ENCODE results near the gene TLE2.
"Not testable (repeated sequence)": the region's sequence is repeated elsewhere in the genome, so short reads cannot be mapped to it uniquely, and the experiment has no call there.

Gene TLE2

GRCh38 chr19:3017923-3018322, 11.2 kb downstream of the TLE2 start:
- no peak for DNase-seq
- intact Hi-C loops (cut with DNase I), result no loop called here

DNA sequence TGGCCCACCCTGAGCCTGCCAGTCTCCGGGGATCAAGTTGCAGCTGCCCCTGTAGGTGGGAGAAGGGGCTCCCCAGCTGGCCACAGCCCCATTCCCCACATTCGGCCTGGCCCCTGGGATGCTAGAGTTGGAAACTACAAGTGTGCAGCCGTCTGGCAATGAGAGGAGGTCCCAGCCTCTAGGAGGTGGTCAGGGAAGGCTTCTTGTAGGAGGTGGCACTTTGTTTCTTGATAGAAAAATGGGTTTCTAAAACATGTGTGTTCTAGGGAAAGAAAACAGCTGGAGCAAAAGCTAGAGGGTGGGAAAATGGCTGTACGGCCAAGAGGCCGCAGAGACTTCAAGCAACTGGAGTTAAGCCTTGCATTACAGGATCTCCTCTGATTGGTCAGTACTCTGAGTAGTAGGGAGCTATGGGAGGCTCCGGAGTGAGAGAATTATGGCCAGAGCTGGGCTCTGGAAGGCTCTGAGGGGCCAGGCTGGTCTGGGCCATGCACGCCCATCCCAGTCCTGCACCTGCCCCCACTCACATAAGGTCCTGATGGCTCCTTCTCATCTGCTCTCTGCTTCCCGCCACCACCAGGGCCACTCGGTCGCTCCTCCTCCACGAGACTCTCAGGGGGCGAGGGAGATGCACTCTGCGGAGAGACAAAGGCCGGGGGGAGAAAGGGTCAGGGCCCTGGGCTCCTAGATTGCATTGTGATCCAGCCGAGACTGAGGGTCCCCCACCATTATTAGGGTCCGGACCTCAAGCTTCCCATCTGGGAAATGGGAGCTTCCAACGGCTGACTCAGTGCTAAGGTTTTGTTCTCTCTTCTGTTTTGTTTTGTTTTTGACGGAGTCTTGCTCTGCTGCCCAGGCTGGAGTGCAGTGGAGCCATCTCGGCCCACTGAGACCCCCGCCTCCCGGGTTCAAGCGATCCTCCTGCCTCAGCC, 13.7 kb downstream of the TLE2 start:
- intact Hi-C loops (cut with DNase I), result no loop called here
- DNase-seq, result no peak

GRCh38 chr19:3014135-3014534, 14.9 kb downstream of the TLE2 start:
- intact Hi-C loops (cut with DNase I), result no loop called here
- DNase-seq, result no peak

- intact Hi-C loops (cut with DNase I), result no loop called here
- no peak for DNase-seq
Observed at GRCh38 chr19:3013263-3013725, 15.8 kb downstream of the TLE2 start.

- intact Hi-C loops (cut with DNase I), result no loop called here
- DNase-seq, result no peak
Observed at GRCh38 chr19:3012621-3013262, 16.3 kb downstream of the TLE2 start.

DNA sequence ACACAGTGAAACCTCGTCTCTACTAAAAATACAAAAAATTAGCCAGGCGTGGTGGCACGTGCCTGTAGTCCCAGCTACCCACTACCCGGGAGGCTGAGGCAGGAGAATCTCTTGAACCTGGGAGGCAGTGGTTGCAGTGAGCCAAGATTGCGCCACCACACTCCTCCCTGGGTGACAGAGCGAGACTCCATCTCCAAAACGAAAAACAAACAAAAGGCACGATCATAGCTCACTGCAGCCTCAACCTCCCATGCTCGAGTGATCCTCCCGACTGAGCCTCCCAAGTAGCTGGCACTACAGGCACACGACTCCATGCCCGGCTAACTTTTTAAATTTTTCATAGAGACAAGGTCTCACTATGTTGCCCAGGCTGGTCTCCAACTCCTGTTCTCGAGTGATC, 17.0 kb downstream of the TLE2 start:
- DNase-seq; intact Hi-C loops (cut with DNase I): not testable (repeated sequence)

DNA sequence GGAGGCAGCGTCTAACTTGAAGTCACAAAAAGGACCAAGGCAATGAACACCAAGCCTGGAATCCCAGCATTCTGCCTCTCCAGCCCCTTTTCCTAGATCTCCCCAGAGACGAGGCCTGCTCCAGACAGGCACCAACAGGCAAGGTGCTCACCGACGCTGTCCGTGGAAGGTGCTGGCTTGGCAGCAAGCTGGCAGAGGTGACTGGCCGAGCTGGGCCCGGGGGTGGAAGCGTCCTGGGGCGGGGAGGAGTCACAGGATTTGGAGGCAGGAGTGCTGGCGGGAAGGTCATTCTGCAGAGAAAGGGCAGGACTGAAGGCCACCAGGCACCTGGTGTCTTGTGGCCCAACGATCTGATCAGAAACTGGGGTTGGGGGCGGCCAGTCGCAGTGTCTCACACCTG, 18.2 kb downstream of the TLE2 start:
- no peak for DNase-seq
- intact Hi-C loops (cut with DNase I), result no loop called here

DNA sequence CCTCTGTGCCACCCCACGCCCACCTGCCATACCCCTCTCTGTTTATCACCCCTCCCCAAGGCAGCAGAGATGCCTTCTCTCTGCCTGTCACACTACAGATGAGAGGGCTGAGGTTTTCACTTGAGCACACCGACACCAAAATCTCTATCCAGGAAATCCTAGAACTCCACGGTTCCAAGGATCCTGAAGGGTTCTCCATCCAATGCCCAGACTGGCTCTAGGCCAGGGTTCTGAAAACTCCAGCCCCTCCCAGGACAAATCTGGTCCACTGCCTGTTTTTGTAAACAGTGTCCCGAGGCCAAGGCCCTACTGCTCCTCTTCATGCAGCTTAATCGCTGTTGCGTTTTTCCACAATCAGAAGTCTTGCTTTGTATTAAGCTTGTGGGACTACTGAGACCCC, 20.1 kb downstream of the TLE2 start:
- intact Hi-C loops (cut with DNase I), result no loop called here
- DNase-seq, result no peak

- intact Hi-C loops (cut with DNase I), result no loop called here
- DNase-seq, result no peak
Observed at GRCh38 chr19:3007975-3008374, 21.1 kb downstream of the TLE2 start.

DNA sequence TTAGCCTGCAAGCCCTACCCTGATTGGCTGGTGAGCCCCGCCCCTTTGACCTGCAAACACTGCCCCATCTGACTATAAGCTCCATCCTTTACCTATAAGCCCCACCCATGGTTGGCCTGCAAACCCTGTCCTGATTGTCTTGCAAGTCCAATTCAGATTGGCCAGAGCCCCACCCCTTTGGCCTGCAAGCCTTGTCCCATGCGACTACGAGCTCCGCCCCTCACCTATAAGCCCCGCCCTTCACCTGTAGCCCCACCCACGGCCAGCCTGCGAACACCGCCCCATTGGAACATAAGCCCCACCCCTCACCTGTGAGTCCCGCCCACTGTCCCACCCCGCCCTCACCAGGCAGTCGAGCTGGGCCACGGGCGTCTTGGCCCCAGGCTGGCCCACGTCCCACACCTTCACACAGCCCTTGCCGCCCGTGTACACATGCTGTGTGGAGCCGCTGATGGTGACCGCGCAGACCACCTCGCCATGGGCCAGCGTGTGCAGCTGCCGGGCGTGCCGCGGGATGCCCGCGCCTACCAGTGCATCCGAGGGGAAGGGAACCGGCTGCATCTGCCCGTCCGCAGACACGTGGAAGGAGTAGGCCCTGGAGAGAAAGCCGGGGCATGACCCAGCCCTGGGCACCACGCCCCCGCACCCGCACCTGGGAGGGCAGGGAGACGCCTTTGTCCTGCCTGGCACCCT, 22.9 kb downstream of the TLE2 start:
- DNase-seq, result no peak
- intact Hi-C loops (cut with DNase I), result no loop called here

DNA sequence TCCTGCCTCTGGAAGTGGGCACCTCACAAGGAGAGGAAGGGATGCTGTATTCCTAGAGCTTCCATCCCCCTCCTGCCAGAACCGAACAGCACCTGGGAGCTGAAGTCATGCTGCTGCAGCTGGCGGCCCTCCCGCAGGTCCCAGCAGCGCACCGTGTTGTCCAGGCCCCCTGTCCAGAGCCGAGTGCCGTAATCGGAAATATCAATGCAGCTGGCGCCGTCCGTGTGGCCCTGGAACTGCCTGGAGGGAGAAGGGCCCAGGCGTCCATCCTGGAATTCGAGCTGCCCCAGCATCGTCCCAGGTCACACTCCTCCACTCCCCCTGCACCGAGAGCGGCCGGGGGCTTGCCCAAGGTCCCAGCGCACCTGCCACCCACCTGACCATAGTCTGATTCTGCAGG, 23.7 kb downstream of the TLE2 start:
- no peak for DNase-seq
- intact Hi-C loops (cut with DNase I), result no loop called here

GRCh38 chr19:3004522-3004921, 24.6 kb downstream of the TLE2 start:
- intact Hi-C loops (cut with DNase I), result no loop called here
- DNase-seq, result no peak

DNA sequence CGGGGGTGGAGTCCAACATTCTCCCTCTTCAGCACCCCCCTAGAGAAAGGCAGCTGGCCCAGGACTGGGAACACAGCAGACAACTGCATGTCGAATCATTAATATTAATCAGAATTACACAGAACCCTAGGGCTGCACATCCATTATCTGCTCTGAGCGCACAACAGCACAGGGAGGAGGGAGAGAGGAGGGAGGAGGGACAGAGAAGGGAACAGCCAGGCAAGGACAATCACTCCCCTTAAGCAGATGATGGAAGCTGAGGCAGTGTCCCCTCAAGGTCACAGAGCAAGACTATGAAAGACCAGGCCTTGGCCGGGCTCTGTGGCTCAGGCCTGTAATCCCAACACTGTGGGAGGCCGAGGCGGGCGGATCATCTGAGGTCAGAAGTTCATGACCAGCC, 26.0 kb downstream of the TLE2 start:
- no peak for DNase-seq
- intact Hi-C loops (cut with DNase I), result no loop called here

- no peak for DNase-seq
- intact Hi-C loops (cut with DNase I), result no loop called here
Observed at GRCh38 chr19:3001235-3001800, 27.8 kb downstream of the TLE2 start.

GRCh38 chr19:2998642-2999041, 30.4 kb downstream of the TLE2 start:
- intact Hi-C loops (cut with DNase I), result no loop called here
- no peak for DNase-seq

- intact Hi-C loops (cut with DNase I), result no loop called here
- no peak for DNase-seq
Observed at GRCh38 chr19:2997720-2998119, 31.4 kb downstream of the TLE2 start.

GRCh38 chr19:2994588-2995131, 34.4 kb downstream of the TLE2 start:
- no peak for DNase-seq
- intact Hi-C loops (cut with DNase I), result no loop called here

DNA sequence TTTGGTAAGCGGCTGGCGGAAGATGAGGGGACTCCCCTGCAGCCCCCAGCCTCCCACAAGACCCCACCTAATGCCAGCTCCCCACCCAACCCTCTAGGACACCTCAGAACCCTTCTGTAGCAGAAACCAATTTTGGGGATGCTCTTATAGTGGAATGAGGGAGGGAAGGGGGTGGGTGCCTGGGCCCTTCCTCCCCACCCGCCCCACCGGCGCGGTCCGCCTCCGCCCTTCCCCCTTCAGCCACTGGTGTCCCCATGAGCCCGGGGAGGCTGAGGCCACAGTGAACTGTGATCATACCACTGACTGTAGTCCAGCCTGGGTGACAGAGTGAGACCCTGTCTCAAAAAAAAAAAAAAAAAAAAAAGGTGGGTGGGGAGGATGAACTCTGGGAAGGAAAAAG, 35.5 kb downstream of the TLE2 start:
- intact Hi-C loops (cut with DNase I), result no loop called here
- no peak for DNase-seq

DNA sequence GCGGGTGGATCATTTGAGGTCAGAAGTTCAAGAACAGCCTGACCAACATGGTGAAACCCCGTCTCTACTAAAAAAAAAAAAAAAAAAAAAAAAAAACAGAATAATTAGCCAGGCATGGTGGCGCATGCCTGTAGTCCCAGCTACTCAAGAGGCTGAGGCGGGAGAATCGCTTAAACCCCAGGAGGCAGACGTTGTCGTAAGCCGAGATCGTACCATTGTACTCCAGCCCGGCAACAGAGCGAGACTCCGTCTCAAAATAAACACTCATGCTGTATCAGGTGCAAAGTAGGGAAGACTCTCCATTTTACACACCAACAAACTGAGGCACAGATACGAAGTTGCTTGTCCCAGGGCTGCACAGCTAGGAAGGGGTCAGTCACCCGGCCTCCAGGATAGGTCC, 36.1 kb downstream of the TLE2 start:
- intact Hi-C loops (cut with DNase I), result no loop called here
- DNase-seq, result no peak

DNA sequence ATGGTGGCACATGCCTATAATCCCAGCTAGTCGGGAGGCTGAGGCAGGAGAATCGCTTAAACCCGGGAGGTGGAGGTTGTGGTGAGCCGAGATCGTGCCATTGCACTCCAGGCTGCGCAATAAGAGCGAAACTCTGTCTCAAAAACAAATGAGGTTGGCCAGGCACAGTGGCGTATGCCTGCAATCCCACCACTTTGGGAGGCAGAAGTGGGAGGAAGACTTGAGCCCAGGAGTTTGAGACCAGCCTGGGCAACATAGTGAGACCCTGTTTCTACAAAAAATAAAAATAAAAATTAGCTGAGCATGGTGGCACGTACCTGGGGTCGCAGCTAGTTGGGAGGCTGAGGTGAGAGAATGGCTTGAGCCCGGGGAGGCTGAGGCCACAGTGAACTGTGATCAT, 36.7 kb downstream of the TLE2 start:
- DNase-seq; intact Hi-C loops (cut with DNase I): not testable (repeated sequence)
